ENCODE results near the gene SLC7A9. TPM values are rescaled to one million over a fixed set of nuclear protein-coding genes. Genes with fewer than 3 reads are reported as not detected.
"Not testable (repeated sequence)": the region's sequence is repeated elsewhere in the genome, so short reads cannot be mapped to it uniquely, and the experiment has no call there.

SLC7A9 gene
- total RNA-seq, 1 experiment from 2014 or later: 1.3 TPM

DNA sequence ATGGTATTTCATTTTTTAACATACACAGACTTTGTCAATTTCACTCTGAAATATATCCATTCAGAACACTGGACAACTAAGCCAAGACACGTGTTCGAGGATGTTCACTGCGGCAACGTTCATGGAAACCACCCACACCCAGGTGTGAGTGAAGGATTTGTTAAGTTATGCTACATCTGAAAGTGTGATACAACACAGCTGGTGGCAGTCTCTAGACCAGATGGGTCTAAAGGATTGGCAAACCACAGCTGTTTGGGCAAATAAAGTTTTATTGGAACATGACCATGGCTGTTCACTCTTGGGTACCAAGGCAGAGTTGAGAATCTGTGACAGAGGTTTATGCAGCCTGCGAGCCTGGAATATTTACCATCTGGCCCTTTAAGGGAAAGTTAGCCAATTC lies 12.0 kb downstream of the SLC7A9 start:
- BruUV-seq (replicated peaks): no TSS peak
- no peaks in the 10 kb centered on the region for H3K27me3 Mint-ChIP-seq (ENCODE audit: unreplicated experiment)
- DNase-seq: no peak
- H3K4me3 Mint-ChIP-seq (ENCODE audit: low read depth, unreplicated experiment): no peak overlapping the region
- no peaks in the 10 kb centered on the region for H3K36me3 Mint-ChIP-seq (ENCODE audit: insufficient read depth, unreplicated experiment)
- CTCF ChIA-PET: no interaction called here
- no peaks in the 10 kb centered on the region for H3K4me1 Mint-ChIP-seq (ENCODE audit: low read depth, unreplicated experiment)
- H3K9me3 Mint-ChIP-seq (ENCODE audit: low read depth, unreplicated experiment): no peaks in the 10 kb centered on the region
- TF ChIP-seq CTCF (IDR thresholded peaks at IDR 0.05; ENCODE audit: unreplicated experiment): no peak
- no peak overlapping the region for H3K27ac Mint-ChIP-seq (ENCODE audit: unreplicated experiment)
- intact Hi-C loops (cut with micrococcal nuclease; ENCODE audit: unreplicated experiment): no loop called here

GRCh38 chr19:32856818-32857217 lies 12.7 kb downstream of the SLC7A9 start:
- DNase-seq; H3K4me3 Mint-ChIP-seq (ENCODE audit: low read depth, unreplicated experiment); BruUV-seq (replicated peaks); H3K9me3 Mint-ChIP-seq (ENCODE audit: low read depth, unreplicated experiment); H3K36me3 Mint-ChIP-seq (ENCODE audit: insufficient read depth, unreplicated experiment); intact Hi-C loops (cut with micrococcal nuclease; ENCODE audit: unreplicated experiment); CTCF ChIA-PET; H3K4me1 Mint-ChIP-seq (ENCODE audit: low read depth, unreplicated experiment); H3K27me3 Mint-ChIP-seq (ENCODE audit: unreplicated experiment); H3K27ac Mint-ChIP-seq (ENCODE audit: unreplicated experiment): not testable (repeated sequence)

DNA sequence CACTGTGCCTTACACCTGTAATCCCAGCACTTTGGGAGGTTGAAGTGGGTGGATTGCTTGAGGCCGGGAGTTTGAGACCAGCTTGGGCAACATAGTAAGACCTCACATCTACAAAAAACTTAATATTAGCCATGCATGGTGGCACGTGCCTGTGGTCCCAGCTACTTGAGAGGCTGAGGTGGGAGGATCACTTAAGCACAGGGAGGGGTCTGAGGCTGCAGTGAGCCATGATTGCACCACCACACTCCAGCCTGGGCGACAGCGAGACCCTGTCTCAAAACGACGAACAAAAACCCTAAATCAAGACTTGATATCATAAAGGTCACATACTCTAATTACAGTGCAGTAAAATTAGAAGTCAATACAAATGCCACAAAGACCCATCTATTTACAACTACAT lies 17.4 kb downstream of the SLC7A9 start:
- Mint-ChIP-seq H3K4me1 (ENCODE audit: low read depth, unreplicated experiment) (no peaks in the 10 kb centered on the region), H3K36me3 (ENCODE audit: insufficient read depth, unreplicated experiment) (no peaks in the 10 kb centered on the region), H3K9me3 (ENCODE audit: low read depth, unreplicated experiment) (no peaks in the 10 kb centered on the region), H3K4me3 (ENCODE audit: low read depth, unreplicated experiment) (no peak overlapping the region), H3K27me3 (ENCODE audit: unreplicated experiment) (peaks cover 6% of the 10 kb centered on the region), H3K27ac (ENCODE audit: unreplicated experiment) (no peak overlapping the region)
- DNase-seq: no peak
- TF ChIP-seq CTCF (IDR thresholded peaks at IDR 0.05; ENCODE audit: unreplicated experiment): no peak
- CTCF ChIA-PET: interaction anchor here (0.6 kb wide), 1 partner anchor 111 kb away, joined by 3 read pairs; no protein-coding TSS in a partner anchor
- BruUV-seq (replicated peaks): no TSS peak
- intact Hi-C loops (cut with micrococcal nuclease; ENCODE audit: unreplicated experiment): no loop called here

GRCh38 chr19:32848035-32848434 lies 21.5 kb downstream of the SLC7A9 start:
- not testable (repeated sequence) for BruUV-seq (replicated peaks); H3K9me3 Mint-ChIP-seq (ENCODE audit: low read depth, unreplicated experiment)

GRCh38 chr19:32843716-32844245 lies 25.8 kb downstream of the SLC7A9 start:
- peaks cover 24% of the 10 kb centered on the region for H3K27me3 Mint-ChIP-seq (ENCODE audit: unreplicated experiment)
- no peak for TF ChIP-seq CTCF (IDR thresholded peaks at IDR 0.05; ENCODE audit: unreplicated experiment)
- no peak overlapping the region for H3K27ac Mint-ChIP-seq (ENCODE audit: unreplicated experiment)
- CTCF ChIA-PET: no interaction called here
- BruUV-seq (replicated peaks): no TSS peak
- peaks cover 6% of the 10 kb centered on the region for H3K9me3 Mint-ChIP-seq (ENCODE audit: low read depth, unreplicated experiment)
- intact Hi-C loops (cut with micrococcal nuclease; ENCODE audit: unreplicated experiment): no loop called here
- DNase-seq: no peak
- no peaks in the 10 kb centered on the region for H3K4me1 Mint-ChIP-seq (ENCODE audit: low read depth, unreplicated experiment)
- H3K4me3 Mint-ChIP-seq (ENCODE audit: low read depth, unreplicated experiment): no peak overlapping the region
- H3K36me3 Mint-ChIP-seq (ENCODE audit: insufficient read depth, unreplicated experiment): no peaks in the 10 kb centered on the region

More at GRCh38 chr19:32848035-32848434, 21.5 kb downstream of the SLC7A9 start:
- H3K36me3 Mint-ChIP-seq (ENCODE audit: insufficient read depth, unreplicated experiment); DNase-seq; CTCF ChIA-PET; H3K4me3 Mint-ChIP-seq (ENCODE audit: low read depth, unreplicated experiment); H3K27ac Mint-ChIP-seq (ENCODE audit: unreplicated experiment); H3K4me1 Mint-ChIP-seq (ENCODE audit: low read depth, unreplicated experiment); intact Hi-C loops (cut with micrococcal nuclease; ENCODE audit: unreplicated experiment): not testable (repeated sequence)
- H3K27me3 Mint-ChIP-seq (ENCODE audit: unreplicated experiment): peaks cover 24% of the 10 kb centered on the region
